Astrocyte of the cerebellum (primary cell): ENCODE results near the gene RIT2.

Experiments
- DNase-seq: peaks from one replicate; pipeline ENCODE4 v3.0.0-alpha.2; 2011; ENCODE audit warnings: low read depth
- H3K4me3 ChIP-seq: 2 replicates; pipeline ENCODE4 v1.5.1; 2011; ENCODE audit warnings: mild to moderate bottlenecking, low read depth, low read length, moderate library complexity
- CTCF ChIP-seq: IDR thresholded peaks from 2 replicates; pipeline ENCODE4 v1.5.1; 2012; ENCODE audit warnings: low read length, low read depth, moderate library complexity, mild to moderate bottlenecking; ENCODE audit errors: missing control alignments
- in situ Hi-C: cut with HindIII; loops from 2 replicates; pipeline ENCODE4 v1.10.0; 2017; ENCODE audit warnings: low sequenced_read_pairs

RIT2 gene

DNA sequence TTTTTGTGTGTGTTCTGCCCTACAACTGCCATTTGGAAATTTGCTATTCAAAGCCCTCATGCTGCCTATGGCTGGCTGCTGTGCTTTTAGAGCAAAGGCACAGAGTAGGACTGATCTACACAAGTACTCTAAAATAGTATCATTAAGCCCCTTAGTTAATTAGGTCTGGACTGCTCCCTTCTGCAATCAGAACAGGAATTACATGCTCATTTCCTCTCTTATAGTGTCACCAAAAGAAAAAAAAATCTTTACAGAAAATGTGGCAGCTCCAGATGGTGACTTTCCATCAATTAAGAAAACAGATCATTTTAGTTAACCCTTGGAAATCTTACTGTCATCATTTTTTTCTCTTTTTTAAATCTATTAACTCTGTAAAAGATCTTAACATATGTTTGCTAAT, 337.5 kb downstream of the RIT2 start:
- no peak for TF ChIP-seq CTCF
- no peak overlapping the region for H3K4me3 ChIP-seq
- no peak for DNase-seq
- in situ Hi-C loops = no loop called here

DNA sequence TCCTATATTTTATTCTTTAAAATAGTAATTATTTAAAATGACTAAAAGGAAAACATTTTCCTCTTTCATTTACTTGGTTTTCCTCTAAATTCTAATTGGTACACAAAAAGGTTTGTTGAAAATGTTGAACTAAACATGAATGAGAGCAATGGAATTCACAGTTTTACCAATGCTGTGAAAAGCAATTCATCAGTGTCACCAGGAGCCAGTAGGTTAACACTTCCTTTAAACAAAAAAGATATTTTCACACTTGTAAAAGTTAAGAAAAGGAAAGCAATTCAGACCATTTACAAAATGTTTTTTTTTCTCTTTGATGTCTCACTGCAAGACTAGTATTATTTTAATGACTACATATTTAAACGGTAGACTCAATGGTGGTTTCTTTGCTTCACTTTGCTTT, 341.6 kb downstream of the RIT2 start:
- peak; percentile 12 for DNase-seq
- no peak for TF ChIP-seq CTCF
- H3K4me3 ChIP-seq = no peak overlapping the region
- in situ Hi-C loops = no loop called here

DNA sequence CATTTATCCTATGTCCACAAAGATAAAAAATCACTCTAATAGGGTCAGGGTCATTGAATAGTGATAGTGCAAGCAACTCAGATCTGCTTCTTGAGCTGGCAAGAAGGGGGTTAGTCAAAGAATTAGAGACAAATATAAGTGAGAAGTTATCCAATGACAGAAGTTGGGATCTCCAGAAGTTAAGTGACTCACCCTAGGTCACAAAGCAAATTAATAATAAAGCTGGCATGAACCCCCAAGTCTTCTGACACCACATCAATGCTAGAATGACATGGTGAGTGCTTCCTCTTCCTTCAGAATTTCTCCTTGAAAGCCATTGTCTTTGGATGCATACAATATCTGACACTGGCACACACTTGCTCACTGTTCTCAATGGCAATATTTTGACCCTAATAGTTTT, 343.5 kb downstream of the RIT2 start:
- no peak overlapping the region for H3K4me3 ChIP-seq
- in situ Hi-C loops = no loop called here
- TF ChIP-seq CTCF = no peak
- DNase-seq = no peak

DNA sequence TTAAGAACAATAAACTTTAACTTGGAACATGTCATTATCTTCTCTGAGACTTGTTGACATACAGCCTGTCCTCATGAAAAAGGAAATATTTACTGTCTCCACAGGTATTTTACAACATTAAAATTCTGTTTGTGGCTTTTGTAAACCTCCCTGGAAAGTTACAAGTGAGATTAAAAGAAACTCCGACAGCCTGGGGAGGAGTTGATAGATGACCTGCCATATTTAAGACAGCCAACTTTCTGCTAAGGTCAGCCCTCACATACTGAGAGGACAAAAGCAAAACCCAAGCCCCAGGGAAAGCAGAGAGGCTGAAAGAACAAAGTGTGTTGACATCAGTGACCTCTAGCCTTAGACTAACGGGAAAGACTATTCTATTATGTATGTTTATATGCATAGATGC, 350.2 kb downstream of the RIT2 start:
- TF ChIP-seq CTCF = no peak
- H3K4me3 ChIP-seq = no peak overlapping the region
- in situ Hi-C loops = no loop called here
- peak; percentile 1 for DNase-seq

GRCh38 chr18:42760290-42760689, 355.2 kb downstream of the RIT2 start:
- H3K4me3 ChIP-seq = no peak overlapping the region
- in situ Hi-C loops = no loop called here
- TF ChIP-seq CTCF = no peak
- DNase-seq = no peak

DNA sequence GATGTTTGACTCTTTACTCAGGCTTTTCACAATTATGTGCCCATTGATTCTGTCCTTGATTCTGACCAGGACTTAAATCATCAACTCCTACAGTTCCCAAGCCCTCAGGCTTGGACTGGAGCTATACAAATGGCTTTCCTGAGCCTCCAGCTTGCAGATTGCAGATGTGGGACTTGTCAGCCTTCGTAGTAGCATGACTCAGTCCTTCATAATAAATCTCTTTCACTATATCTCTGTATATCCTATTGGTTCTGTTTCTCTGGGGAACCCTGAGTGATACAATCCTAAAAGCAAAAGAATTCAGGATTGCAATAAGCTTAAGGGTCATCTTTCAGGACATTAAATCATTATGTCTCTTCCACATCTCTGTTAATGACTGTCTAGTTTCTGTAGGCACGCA, 356.6 kb downstream of the RIT2 start:
- H3K4me3 ChIP-seq = no peak overlapping the region
- no peak for DNase-seq
- no peak for TF ChIP-seq CTCF
- in situ Hi-C loops = no loop called here

DNA sequence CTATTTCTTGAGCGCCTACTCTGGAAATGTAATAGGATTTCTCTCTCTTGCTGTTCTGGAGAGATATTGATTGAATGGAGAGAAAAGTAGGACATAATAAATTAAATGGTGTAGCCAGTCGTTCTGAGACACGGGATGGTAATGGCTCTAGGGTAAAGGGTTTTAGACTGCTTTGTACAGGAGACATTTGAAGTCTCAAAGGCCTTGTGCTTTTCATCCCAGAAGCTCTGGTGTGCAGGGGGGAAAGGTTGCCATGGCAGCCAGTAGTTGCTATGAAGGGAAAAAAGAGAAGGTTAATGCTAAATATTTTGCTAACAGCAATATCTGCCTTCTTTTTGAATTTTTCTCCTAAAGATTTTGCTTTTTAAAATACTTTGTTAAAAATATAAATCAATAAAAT, 359.3 kb downstream of the RIT2 start:
- DNase-seq = no peak
- no peak for TF ChIP-seq CTCF
- no peak overlapping the region for H3K4me3 ChIP-seq
- in situ Hi-C loops = no loop called here
